ENCODE measurements around the gene PMS1. TPM values are rescaled to one million over a fixed set of nuclear protein-coding genes. Genes with fewer than 3 reads are reported as not detected.

Gene PMS1
- total and polyA plus RNA-seq, 12 donors = 8.0 to 32.7 (median 19.2) TPM

DNA sequence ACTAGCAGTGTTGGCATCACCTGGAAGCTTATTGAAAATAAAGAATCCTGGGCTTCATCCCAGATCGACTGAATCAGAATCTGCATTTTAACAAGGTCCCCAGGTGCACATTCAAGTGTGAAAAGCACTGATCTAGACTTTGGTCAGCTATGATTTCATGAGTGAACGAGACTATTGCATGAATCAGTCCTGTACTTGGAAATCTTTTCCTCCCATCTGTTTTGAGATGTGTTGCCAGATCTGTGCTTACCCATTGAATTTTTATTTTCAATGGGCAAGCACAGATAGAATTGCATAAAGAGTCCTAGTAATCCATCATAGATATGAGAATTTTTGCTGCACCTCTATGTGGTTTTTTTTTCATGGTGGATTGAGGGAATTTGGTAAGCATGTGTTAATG lies 64.0 kb downstream of the PMS1 start:
- intact Hi-C loops (cut with DNase I) = no loop called here
- DNase-seq = no peak
- no peak overlapping the region for H3K27ac ChIP-seq
- no peaks in the 10 kb centered on the region for H3K9me3 ChIP-seq (replicated peaks in 1 of 3)
- WGBS, 4 donors = 85 to 97% (median 93%) methylated on average over 2 of the region's 2 CpGs
- no peak overlapping the region for H3K4me3 ChIP-seq
- no peak for TF ChIP-seq POLR2A (IDR thresholded peaks at IDR 0.05)
- TF ChIP-seq, protein P1, sequence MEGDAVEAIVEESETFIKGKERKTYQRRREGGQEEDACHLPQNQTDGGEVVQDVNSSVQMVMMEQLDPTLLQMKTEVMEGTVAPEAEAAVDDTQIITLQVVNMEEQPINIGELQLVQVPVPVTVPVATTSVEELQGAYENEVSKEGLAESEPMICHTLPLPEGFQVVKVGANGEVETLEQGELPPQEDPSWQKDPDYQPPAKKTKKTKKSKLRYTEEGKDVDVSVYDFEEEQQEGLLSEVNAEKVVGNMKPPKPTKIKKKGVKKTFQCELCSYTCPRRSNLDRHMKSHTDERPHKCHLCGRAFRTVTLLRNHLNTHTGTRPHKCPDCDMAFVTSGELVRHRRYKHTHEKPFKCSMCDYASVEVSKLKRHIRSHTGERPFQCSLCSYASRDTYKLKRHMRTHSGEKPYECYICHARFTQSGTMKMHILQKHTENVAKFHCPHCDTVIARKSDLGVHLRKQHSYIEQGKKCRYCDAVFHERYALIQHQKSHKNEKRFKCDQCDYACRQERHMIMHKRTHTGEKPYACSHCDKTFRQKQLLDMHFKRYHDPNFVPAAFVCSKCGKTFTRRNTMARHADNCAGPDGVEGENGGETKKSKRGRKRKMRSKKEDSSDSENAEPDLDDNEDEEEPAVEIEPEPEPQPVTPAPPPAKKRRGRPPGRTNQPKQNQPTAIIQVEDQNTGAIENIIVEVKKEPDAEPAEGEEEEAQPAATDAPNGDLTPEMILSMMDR (IDR thresholded peaks at IDR 0.05) = no peak
- H3K36me3 ChIP-seq (replicated peaks in 1 of 2) = no peaks in the 10 kb centered on the region
- H3K4me1 ChIP-seq (replicated peaks in 1 of 2) = peaks cover 0 to 4% of the 10 kb centered on the region in 2 donors
- no peaks in the 10 kb centered on the region for H3K27me3 ChIP-seq

DNA sequence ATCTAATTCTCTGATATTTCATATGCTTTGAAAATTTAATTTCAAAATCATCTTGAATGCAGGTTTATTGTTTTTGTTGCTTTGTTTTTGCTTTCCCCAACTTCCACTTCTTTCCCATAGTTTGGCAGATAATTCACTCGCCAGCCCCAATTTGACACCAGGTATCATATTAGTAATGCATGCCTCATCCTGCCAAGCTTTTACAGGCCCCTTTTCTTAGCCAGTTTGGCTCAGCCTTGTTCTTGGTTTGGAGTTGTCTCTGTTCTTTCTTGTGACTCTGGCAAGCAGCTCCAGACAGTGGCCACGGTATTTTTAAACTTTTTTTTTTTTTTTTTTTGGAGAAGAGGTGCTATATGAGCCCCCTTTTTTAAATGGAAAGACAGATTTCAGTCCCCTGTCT lies 65.3 kb downstream of the PMS1 start:
- intact Hi-C loops (cut with DNase I) = no loop called here
- peaks cover 0 to 4% of the 10 kb centered on the region in 2 donors for H3K4me1 ChIP-seq (replicated peaks in 1 of 2)
- H3K27ac ChIP-seq = no peak overlapping the region
- no peak overlapping the region for H3K4me3 ChIP-seq
- TF ChIP-seq, protein P1 (IDR thresholded peaks at IDR 0.05) = no peak
- TF ChIP-seq POLR2A (IDR thresholded peaks at IDR 0.05) = no peak
- DNase-seq = no peak
- no peaks in the 10 kb centered on the region for H3K9me3 ChIP-seq (replicated peaks in 1 of 3)
- H3K36me3 ChIP-seq (replicated peaks in 1 of 2) = no peaks in the 10 kb centered on the region
- H3K27me3 ChIP-seq = no peaks in the 10 kb centered on the region
- WGBS, 4 donors = 85 to 95% (median 90%) methylated on average over 2 of the region's 2 CpGs

GRCh38 chr2:189851174-189851826 lies 67.0 kb downstream of the PMS1 start:
- Histone ChIP-seq H3K4me3 (no peak overlapping the region), H3K27ac (no peak overlapping the region), H3K4me1 (replicated peaks in 1 of 2) (peaks cover 0 to 4% of the 10 kb centered on the region in 2 donors), H3K27me3 (no peaks in the 10 kb centered on the region), H3K9me3 (replicated peaks in 1 of 3) (no peaks in the 10 kb centered on the region), H3K36me3 (replicated peaks in 1 of 2) (no peaks in the 10 kb centered on the region)
- WGBS, 4 donors = 61 to 92% (median 72%) methylated on average over 1 of the region's 1 CpG
- TF ChIP-seq, protein P1 (IDR thresholded peaks at IDR 0.05) = no peak
- TF ChIP-seq POLR2A (IDR thresholded peaks at IDR 0.05) = no peak
- intact Hi-C loops (cut with DNase I) = no loop called here
- no peak for DNase-seq

DNA sequence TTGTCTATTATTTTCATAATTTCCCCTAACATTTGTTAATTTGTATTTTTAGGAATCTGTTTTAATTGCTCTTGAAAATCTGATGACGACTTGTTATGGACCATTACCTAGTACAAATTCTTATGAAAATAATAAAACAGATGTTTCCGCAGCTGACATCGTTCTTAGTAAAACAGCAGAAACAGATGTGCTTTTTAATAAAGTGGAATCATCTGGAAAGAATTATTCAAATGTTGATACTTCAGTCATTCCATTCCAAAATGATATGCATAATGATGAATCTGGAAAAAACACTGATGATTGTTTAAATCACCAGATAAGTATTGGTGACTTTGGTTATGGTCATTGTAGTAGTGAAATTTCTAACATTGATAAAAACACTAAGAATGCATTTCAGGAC lies 69.9 kb downstream of the PMS1 start:
- Histone ChIP-seq H3K27me3 (no peaks in the 10 kb centered on the region), H3K4me3 (no peak overlapping the region), H3K4me1 (replicated peaks in 1 of 2) (peaks cover 0 to 4% of the 10 kb centered on the region in 2 donors), H3K27ac (no peak overlapping the region), H3K9me3 (replicated peaks in 1 of 3) (no peaks in the 10 kb centered on the region), H3K36me3 (replicated peaks in 1 of 2) (no peaks in the 10 kb centered on the region)
- TF ChIP-seq POLR2A (IDR thresholded peaks at IDR 0.05) = no peak
- TF ChIP-seq, protein P1 (IDR thresholded peaks at IDR 0.05) = no peak
- DNase-seq = no peak
- 89 to 96% (median 93%) methylated on average over 3 of the region's 3 CpGs for WGBS, 4 donors
- intact Hi-C loops (cut with DNase I) = no loop called here
